GM18507 (cell line): ENCODE data around the gene UBE2F.
"Not testable (repeated sequence)": the region's sequence is repeated elsewhere in the genome, so short reads cannot be mapped to it uniquely, and the experiment has no call there.

Source experiments
- DNase-seq: peaks from one replicate; pipeline ENCODE4 v3.0.0; 2011; ENCODE audit warnings: low read depth; ENCODE audit not compliant: insufficient read length; ENCODE audit errors: extremely low spot score
- FAIRE-seq: peaks from 2 replicates; lab custom pipeline; 2011; peaks lifted over from hg19 to GRCh38; lab: Jason Lieb, UNC

UBE2F gene

GRCh38 chr2:238038203-238038602, 71.4 kb downstream of the UBE2F start:
- FAIRE-seq: no peak
- DNase-seq: no peak

GRCh38 chr2:238039151-238039550, 72.3 kb downstream of the UBE2F start:
- no peak for FAIRE-seq
- no peak for DNase-seq

GRCh38 chr2:238039985-238040384, 73.2 kb downstream of the UBE2F start:
- FAIRE-seq: no peak
- no peak for DNase-seq

- FAIRE-seq (no peak), DNase-seq (no peak)
Observed at GRCh38 chr2:238040918-238041317, 74.1 kb downstream of the UBE2F start.

GRCh38 chr2:238042090-238042489, 75.3 kb downstream of the UBE2F start:
- FAIRE-seq: no peak
- no peak for DNase-seq

GRCh38 chr2:238042849-238043584, 76.2 kb downstream of the UBE2F start:
- DNase-seq (no peak), FAIRE-seq (no peak)

- no peak for DNase-seq
- FAIRE-seq: no peak
Observed at GRCh38 chr2:238043851-238044250, 77.0 kb downstream of the UBE2F start.

- no peak for DNase-seq
- no peak for FAIRE-seq
Observed at GRCh38 chr2:238045575-238045974, 78.8 kb downstream of the UBE2F start.

- DNase-seq (no peak), FAIRE-seq (no peak)
Observed at GRCh38 chr2:238046725-238047270, 80.0 kb downstream of the UBE2F start.

GRCh38 chr2:238053191-238053776, 86.5 kb downstream of the UBE2F start:
- no peak for FAIRE-seq
- no peak for DNase-seq

- no peak for DNase-seq
- FAIRE-seq: no peak
Observed at GRCh38 chr2:238055841-238056240, 89.0 kb downstream of the UBE2F start.

- not testable (repeated sequence) for DNase-seq, FAIRE-seq
Observed at GRCh38 chr2:238057696-238058575, 91.1 kb downstream of the UBE2F start.

GRCh38 chr2:238059505-238059904, 92.7 kb downstream of the UBE2F start:
- FAIRE-seq (no peak), DNase-seq (no peak)

- FAIRE-seq (no peak), DNase-seq (no peak)
Observed at GRCh38 chr2:238060096-238060541, 93.3 kb downstream of the UBE2F start.

- peak; percentile 97 for FAIRE-seq
- peak; percentile 98 for DNase-seq
Observed at GRCh38 chr2:238060542-238061314, 93.9 kb downstream of the UBE2F start, which contains the start of gene SCLY. Gene SCLY (plus strand): TSS chr2:238061001. CDS start chr2:238061055, 54 bp downstream.

GRCh38 chr2:238061315-238062202, 94.7 kb downstream of the UBE2F start:
- no peak for DNase-seq
- FAIRE-seq: no peak

- DNase-seq: no peak
- no peak for FAIRE-seq
Observed at GRCh38 chr2:238063414-238064189, 96.8 kb downstream of the UBE2F start.
